Endodermal cell (in vitro differentiated cells): ENCODE data around the gene CDH4. TPM values are rescaled to one million over a fixed set of nuclear protein-coding genes. Genes with fewer than 3 reads are reported as not detected.

Experiments
- DNase-seq: peaks from one replicate; pipeline ENCODE4 v3.0.0-alpha.2; 2017
- H3K27ac ChIP-seq: 2 replicates; pipeline ENCODE4 v1.5.1; 2013; ENCODE audit warnings: mild to moderate bottlenecking, low read depth, low read length, moderate library complexity
- H3K27me3 ChIP-seq: 2 replicates; pipeline ENCODE4 v1.6.1; 2013; ENCODE audit warnings: mild to moderate bottlenecking, low read length, moderate library complexity; ENCODE audit not compliant: insufficient read depth, control insufficient read depth, poor library complexity, severe bottlenecking
- H3K36me3 ChIP-seq: 2 replicates; pipeline ENCODE4 v1.7.0; 2013; ENCODE audit warnings: mild to moderate bottlenecking, low read length, moderate library complexity; ENCODE audit not compliant: control insufficient read depth, insufficient read depth
- H3K4me1 ChIP-seq: one replicate; pipeline ENCODE4 v1.7.0; 2013; ENCODE audit warnings: low read length; ENCODE audit not compliant: control insufficient read depth, insufficient read depth
- H3K4me3 ChIP-seq: 2 replicates; pipeline ENCODE4 v1.5.1; 2013; ENCODE audit warnings: mild to moderate bottlenecking, low read length, moderate library complexity
- H3K9ac ChIP-seq: 2 replicates; pipeline ENCODE4 v1.6.1; 2013; ENCODE audit warnings: mild to moderate bottlenecking, low read length, moderate library complexity; ENCODE audit not compliant: poor library complexity, severe bottlenecking; ENCODE audit errors: extremely low read depth
- H3K9me3 ChIP-seq: 2 replicates; pipeline ENCODE4 v1.6.1; 2013; ENCODE audit warnings: mild to moderate bottlenecking, low read length, moderate library complexity; ENCODE audit not compliant: control insufficient read depth
- H3K27ac Mint-ChIP-seq: 2 replicates; pipeline ENCODE4 v1.8.0; 2020; ENCODE audit warnings: mixed read lengths
- H3K27me3 Mint-ChIP-seq: 2 replicates; pipeline ENCODE4 v1.8.0; 2021; ENCODE audit warnings: mild to moderate bottlenecking, mixed read lengths; ENCODE audit not compliant: insufficient read depth
- H3K36me3 Mint-ChIP-seq: 2 replicates; pipeline ENCODE4 v1.8.0; 2020; ENCODE audit warnings: low read depth, mixed read lengths
- H3K4me1 Mint-ChIP-seq: 2 replicates; pipeline ENCODE4 v1.8.0; 2020; ENCODE audit warnings: mixed read lengths
- H3K4me3 Mint-ChIP-seq: 2 replicates; pipeline ENCODE4 v1.8.0; 2020; ENCODE audit warnings: mild to moderate bottlenecking, moderate library complexity, mixed read lengths
- H3K9me3 Mint-ChIP-seq: 2 replicates; pipeline ENCODE4 v1.8.0; 2020; ENCODE audit warnings: mild to moderate bottlenecking, mixed read lengths
- WGBS, 2 experiments: methylation state at CpG; one replicate each; pipeline versions ENCODE4 v1.1.5 to v1.1.7; 2013; ENCODE audit warnings: missing lambda C conversion rate in 2 of 2, mixed read lengths in 1 of 2; ENCODE audit not compliant: insufficient coverage in 1 of 2, insufficient read length in 1 of 2; 5-methylcytosine and 5-hydroxymethylcytosine counted together
- total RNA-seq, 2 donors: library from RNA; stranded (reverse); fragmentation: NEBNext Ultra II Directional in 1 of 2; extraction: Animal tissue kit (Norgen Biotek cat#: 25700) in 1 of 2; gene quantifications; 2 replicates in 1 of 2; 3 replicates in 1 of 2; pipeline ENCODE4 v1.2.1, GENCODE V29; 2021
- TF ChIP-seq, protein P1 (sequence below): fragments of 200-600 bp; sonication (generic); conservative IDR thresholded peaks from 2 replicates; pipeline ENCODE4 v1.5.0; 2021; ENCODE audit warnings: antibody characterized with exemption, mild to moderate bottlenecking

Gene CDH4
- total RNA-seq, 2 donors from 2014 or later: 1.8 to 5.8 TPM

GRCh38 chr20:61806995-61807394 is 554.9 kb downstream of the CDH4 start:
- Mint-ChIP-seq H3K27me3 (peaks cover 6% of the 10 kb centered on the region), H3K36me3 (no peaks in the 10 kb centered on the region), H3K4me1 (no peaks in the 10 kb centered on the region), H3K9me3 (no peaks in the 10 kb centered on the region), H3K27ac (no peak overlapping the region), H3K4me3 (no peak overlapping the region)
- Histone ChIP-seq H3K27ac (no peak overlapping the region), H3K9ac (no peak overlapping the region), H3K36me3 (no peaks in the 10 kb centered on the region), H3K4me1 (no peaks in the 10 kb centered on the region), H3K9me3 (no peaks in the 10 kb centered on the region), H3K27me3 (no peaks in the 10 kb centered on the region), H3K4me3 (no peak overlapping the region)
- 89 to 92% methylated on average over 4 to 7 of the region's 7 CpGs for WGBS, 2 experiments
- DNase-seq: no peak
- TF ChIP-seq, protein P1, sequence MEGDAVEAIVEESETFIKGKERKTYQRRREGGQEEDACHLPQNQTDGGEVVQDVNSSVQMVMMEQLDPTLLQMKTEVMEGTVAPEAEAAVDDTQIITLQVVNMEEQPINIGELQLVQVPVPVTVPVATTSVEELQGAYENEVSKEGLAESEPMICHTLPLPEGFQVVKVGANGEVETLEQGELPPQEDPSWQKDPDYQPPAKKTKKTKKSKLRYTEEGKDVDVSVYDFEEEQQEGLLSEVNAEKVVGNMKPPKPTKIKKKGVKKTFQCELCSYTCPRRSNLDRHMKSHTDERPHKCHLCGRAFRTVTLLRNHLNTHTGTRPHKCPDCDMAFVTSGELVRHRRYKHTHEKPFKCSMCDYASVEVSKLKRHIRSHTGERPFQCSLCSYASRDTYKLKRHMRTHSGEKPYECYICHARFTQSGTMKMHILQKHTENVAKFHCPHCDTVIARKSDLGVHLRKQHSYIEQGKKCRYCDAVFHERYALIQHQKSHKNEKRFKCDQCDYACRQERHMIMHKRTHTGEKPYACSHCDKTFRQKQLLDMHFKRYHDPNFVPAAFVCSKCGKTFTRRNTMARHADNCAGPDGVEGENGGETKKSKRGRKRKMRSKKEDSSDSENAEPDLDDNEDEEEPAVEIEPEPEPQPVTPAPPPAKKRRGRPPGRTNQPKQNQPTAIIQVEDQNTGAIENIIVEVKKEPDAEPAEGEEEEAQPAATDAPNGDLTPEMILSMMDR: no peak

GRCh38 chr20:61807471-61808160 is 555.6 kb downstream of the CDH4 start:
- no peaks in the 10 kb centered on the region for H3K4me1 ChIP-seq
- 93 to 94% methylated on average over 14 to 22 of the region's 22 CpGs for WGBS, 2 experiments
- H3K9me3 Mint-ChIP-seq: no peaks in the 10 kb centered on the region

DNA sequence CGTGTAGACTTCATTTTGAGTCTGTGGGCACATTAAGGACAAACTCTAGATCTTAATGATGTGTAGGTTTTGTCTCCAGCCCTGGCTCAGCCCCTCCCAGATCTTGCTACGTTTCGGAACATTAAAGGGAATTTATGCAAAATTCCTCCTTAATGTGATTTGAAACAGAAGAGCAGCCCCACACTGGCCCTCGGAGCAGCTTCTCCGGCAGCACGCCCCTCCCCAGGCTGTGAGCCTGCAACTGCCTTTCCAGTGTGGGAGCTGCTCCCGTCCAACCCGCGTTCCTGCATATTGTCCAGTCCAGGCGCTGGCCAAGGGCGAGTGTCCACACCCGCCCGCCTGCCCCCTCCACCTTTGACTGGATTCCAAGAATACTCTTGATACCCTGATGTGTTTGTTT is 556.4 kb downstream of the CDH4 start:
- WGBS, 2 experiments: 84 to 92% methylated on average over 13 of the region's 13 CpGs
- Histone ChIP-seq H3K4me3 (no peak overlapping the region), H3K9me3 (no peaks in the 10 kb centered on the region), H3K9ac (no peak overlapping the region), H3K27ac (no peak overlapping the region), H3K27me3 (no peaks in the 10 kb centered on the region), H3K36me3 (no peaks in the 10 kb centered on the region), H3K4me1 (no peaks in the 10 kb centered on the region)
- H3K27me3 Mint-ChIP-seq: peaks cover 6% of the 10 kb centered on the region
- H3K4me3 Mint-ChIP-seq: no peak overlapping the region
- no peak for DNase-seq
- H3K27ac Mint-ChIP-seq: no peak overlapping the region
- H3K4me1 Mint-ChIP-seq: no peaks in the 10 kb centered on the region
- TF ChIP-seq, protein P1: no peak
- no peaks in the 10 kb centered on the region for H3K9me3 Mint-ChIP-seq
- no peaks in the 10 kb centered on the region for H3K36me3 Mint-ChIP-seq

More at GRCh38 chr20:61807471-61808160, 555.6 kb downstream of the CDH4 start:
- TF ChIP-seq, protein P1: no peak
- Histone ChIP-seq H3K9me3 (no peaks in the 10 kb centered on the region), H3K4me3 (no peak overlapping the region), H3K27ac (no peak overlapping the region), H3K9ac (no peak overlapping the region), H3K36me3 (no peaks in the 10 kb centered on the region), H3K27me3 (no peaks in the 10 kb centered on the region)
- H3K4me1 Mint-ChIP-seq: no peaks in the 10 kb centered on the region
- H3K27ac Mint-ChIP-seq: no peak overlapping the region
- H3K27me3 Mint-ChIP-seq: peaks cover 6% of the 10 kb centered on the region
- no peaks in the 10 kb centered on the region for H3K36me3 Mint-ChIP-seq
- H3K4me3 Mint-ChIP-seq: no peak overlapping the region
- DNase-seq: no peak
